Stimulated activated CD8-positive, alpha-beta memory T cell treated with anti-CD3 and anti-CD28 coated beads, Interleukin-4, amount 100 ng/mL, for 48 hours (primary cell): ENCODE measurements around the gene OR13J1.
A peak's percentile ranks its signal among the peaks of the same experiment; 100 is the strongest.

Experiments used
- DNase-seq: peaks from one replicate; pipeline ENCODE4 v3.0.0-alpha.2; 2020

The OR13J1 gene

DNA sequence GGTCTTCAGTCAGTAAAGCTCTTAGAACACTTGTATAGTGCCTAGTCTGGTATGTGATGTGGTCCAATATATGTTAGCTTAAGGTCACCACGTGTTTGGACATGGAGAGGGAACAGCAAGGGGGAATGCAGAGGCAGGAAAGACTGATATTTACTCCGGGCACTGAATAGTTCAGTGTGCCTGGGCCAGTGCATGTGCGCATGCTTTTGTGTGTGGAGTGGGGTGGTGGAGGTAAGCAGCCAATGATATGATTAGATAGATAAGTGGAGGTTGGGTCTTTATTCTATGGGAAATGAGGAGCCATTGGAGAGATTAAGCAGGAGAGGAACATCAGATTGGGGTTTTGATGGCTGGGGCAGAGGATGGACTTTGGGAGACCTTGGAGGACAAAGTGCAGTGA lies 14.0 kb downstream of the OR13J1 start:
- peak; percentile 1 for DNase-seq

- DNase-seq: peak; percentile 5
Measured at GRCh38 chr9:35854091-35854762, 16.0 kb downstream of the OR13J1 start.

GRCh38 chr9:35852876-35853865 lies 17.0 kb downstream of the OR13J1 start:
- DNase-seq: no peak

- no peak for DNase-seq
Measured at GRCh38 chr9:35852267-35852815, 17.9 kb downstream of the OR13J1 start.

DNA sequence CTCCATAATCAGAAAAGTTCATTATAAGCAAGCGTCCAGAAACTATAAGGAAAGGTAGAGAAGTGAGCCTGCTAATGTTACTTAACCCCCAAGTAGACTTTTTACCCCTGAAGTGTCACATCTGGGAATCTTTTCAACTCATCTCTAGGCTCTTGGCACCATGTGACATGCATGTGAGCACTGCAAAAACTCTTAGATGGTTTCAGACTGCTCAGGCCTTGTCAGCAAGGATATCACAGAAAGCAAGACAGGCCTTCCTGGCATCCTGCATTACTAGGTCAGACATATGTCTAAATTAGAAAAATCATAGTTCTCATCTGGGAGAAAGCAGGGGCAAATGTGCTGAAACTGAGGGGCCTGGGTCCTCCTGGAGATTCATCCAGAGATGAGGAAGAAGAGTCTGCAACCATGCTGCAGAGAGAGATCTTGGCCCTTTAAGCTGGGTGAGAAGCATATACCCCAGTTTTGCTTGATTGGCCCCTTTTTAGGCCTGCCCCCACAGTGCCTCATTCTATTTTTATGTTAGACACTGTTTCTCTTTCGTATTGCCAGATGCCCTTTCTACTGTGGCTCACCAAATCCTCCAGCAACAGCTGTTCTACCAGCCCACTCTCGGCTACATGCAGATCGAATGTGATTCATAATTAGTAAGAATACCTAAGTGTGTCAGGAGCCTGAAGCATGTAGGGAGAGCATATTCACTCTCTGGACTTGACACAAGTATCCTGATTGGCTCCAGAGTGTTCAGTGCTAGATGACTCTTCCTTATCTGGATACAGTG lies 22.2 kb downstream of the OR13J1 start:
- DNase-seq: peak; percentile 63

DNA sequence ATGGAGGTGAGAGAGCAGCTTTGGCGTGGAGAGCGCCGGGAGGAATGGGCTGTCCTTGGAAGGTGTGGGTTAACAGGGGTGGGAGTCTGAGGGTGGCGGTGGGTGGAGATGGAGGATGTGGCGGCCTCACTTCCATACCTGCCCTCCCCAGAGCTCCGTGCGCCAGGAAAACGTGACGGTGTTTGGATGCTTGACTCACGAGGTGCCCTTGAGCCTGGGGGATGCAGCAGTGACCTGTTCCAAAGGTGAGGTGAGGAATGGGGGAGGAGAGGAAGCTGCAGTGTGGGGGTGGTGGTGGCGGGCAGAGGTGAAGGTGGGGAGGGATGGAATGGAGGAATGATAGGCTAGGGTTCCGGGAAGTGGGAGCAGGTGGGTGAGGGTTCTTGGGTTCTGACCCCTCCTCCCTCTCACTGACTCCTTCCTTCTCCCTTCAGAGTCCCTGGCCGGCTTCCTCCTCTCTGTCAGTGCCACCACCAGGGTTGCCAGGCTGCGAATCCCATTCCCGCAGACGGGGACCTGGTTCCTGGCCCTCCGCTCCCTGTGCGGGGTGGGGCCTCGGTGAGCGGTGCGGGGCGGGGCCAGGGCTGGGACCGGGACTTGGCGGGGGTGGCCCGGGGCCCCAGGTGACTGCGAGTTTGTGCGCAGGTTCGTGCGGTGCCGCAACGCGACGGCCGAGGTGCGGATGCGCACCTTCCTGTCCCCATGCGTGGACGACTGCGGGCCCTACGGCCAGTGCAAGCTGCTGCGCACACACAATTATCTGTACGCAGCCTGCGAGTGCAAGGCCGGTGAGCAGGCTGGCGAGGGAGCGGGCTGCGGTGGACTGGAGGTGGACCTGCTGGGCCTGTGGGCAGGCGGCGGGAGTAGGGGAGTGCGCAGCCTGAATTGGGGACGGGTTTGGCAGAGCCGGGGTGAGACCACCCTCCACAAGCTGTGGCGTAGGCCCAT lies 24.1 kb downstream of the OR13J1 start:
- DNase-seq: no peak

DNA sequence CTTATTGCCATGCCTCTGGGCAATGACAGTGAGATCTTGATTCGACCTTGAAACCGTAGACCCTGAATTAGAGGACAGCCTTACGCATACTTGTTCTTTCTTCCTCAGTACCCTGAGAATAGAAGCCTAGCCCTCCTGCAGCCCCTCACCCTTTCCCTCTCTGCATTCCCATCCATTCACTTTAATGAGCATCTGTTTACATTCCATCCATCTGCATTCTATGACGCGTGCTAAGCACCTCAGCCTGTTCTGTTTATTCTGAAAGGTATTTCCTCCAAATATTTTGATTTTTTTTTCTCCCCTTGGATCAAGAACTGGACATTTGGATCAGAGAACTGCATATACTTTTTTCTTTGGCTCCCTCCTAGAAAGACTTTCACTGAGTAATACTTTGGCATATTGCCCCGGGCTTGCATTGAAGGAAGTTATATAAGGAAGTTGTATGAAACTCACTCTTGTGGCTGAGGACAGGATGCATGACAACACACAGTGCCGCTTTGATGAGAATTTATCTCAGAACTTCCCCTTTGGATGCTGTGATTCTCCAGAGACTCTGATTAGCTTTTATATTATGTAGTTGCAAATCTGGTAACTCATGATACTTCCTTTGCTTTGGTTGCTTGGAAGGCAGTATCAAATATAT lies 25.5 kb downstream of the OR13J1 start:
- DNase-seq: no peak

DNA sequence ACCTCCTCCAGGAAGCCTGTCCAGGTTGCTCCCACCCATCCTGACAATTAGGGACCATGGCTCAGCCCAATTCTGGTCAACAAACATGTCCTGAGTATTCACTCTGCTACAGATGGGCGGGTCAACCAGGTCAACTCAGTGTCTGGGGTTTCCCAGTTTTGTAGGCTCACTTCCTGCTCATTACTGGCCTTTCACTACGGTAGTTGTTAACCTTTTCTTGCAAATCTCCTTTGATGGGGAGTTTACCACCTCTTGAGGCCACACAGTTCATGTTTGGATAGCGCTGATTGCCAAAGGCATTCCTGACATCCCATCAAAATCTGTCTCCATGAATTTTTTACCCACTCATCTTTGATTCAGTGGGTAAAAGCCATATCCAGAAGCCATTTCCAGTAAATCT lies 27.4 kb downstream of the OR13J1 start:
- no peak for DNase-seq

GRCh38 chr9:35842020-35842745 lies 28.0 kb downstream of the OR13J1 start:
- DNase-seq: no peak

GRCh38 chr9:35841645-35841900 lies 28.6 kb downstream of the OR13J1 start:
- DNase-seq: no peak

DNA sequence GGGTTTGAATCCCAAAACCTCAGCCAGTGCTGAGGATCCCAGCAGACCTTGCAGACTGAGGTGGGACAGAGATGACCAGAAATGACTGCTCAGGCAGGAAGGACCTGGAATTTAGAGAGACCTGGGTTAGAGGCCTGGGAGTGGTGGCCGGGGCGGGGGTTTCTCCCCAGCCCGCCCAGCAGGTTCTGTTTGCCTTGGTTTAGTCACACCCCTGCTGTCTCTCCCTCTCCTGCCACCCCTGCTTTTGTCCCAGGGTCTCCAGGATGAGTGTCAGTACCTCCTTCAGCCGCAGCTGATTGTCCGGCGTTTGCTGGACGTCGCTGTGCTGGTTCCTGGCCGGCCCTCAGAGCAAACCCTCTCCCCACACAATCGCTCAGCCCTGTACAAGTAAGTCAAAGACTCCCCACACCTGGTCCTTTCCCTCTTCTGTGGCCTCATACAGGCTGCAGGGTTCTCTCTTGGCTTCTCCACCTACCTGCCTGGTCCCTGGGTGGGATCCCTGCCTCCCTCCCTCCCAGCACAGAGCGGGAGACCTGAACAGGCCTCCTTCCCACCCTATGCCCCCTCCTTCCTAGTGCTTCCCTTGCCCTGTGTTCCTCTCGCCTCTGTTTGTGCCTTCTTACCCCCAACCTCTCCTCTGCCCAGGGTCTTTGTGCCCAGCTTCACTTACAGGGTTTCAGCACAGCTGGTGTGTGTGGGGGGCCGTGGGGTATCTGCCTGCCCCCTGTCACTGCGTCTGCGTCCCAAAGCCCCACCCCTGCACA lies 29.1 kb downstream of the OR13J1 start:
- DNase-seq: no peak

GRCh38 chr9:35839926-35840325 lies 30.3 kb downstream of the OR13J1 start:
- DNase-seq: no peak

DNA sequence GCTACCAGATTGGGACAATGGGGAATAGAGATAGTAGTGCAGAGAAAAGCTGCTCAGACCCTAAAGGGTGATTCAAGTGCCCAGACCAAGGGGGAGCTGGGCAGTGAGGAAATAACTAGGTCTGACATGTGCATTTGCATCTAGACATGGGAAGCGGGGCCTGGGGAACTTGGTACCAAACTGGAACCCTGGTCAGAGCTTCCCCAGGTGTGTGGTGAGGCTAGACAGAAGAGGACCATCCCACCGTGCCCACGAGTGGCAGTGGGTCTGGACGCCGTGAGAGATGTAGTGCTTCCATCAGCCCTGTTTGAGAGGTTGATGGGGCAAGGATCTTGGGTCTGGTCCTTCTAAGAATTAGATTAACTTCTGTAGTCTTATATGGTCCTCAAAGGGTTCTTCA lies 33.6 kb downstream of the OR13J1 start:
- no peak for DNase-seq

DNA sequence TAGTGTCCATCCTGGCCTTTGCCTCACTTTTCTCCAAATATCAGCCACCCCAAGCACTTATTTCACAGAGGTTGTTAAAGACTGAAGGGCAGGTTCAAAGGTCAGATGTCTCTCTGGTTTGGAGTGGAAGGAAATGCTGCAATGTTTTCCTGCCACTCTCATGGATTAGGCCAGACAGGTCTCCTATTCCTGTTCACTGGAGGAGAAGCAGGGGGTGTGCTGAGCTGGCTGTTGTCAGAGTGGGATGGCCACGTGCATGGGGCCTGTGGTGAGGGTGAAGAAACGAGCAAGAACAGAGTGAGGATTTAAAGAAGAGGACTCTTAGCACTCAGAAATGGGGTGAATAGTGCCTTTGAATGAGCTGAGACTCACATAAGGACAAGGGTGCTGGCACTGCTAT lies 34.4 kb downstream of the OR13J1 start:
- DNase-seq: no peak

DNA sequence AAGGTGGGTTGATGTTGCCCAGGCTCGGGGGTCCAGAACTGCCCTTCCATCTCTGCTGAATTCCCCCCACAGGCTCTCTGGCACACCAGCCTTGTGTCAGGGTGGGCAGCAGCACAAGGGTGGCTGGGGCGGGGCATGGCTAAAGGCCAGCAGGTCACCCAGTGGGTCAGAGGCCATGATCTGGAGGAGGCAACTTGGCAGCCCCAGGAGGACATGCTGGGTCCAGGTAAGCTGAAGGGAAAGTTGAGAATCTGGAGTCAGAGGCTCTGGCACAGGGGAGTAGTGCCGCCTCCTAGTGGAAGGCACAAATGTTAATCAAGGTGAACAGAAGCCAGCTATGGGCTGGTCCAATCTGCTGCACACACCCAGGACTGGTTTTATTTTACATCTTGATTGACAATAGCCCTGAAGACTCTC lies 35.0 kb downstream of the OR13J1 start:
- DNase-seq: no peak

DNA sequence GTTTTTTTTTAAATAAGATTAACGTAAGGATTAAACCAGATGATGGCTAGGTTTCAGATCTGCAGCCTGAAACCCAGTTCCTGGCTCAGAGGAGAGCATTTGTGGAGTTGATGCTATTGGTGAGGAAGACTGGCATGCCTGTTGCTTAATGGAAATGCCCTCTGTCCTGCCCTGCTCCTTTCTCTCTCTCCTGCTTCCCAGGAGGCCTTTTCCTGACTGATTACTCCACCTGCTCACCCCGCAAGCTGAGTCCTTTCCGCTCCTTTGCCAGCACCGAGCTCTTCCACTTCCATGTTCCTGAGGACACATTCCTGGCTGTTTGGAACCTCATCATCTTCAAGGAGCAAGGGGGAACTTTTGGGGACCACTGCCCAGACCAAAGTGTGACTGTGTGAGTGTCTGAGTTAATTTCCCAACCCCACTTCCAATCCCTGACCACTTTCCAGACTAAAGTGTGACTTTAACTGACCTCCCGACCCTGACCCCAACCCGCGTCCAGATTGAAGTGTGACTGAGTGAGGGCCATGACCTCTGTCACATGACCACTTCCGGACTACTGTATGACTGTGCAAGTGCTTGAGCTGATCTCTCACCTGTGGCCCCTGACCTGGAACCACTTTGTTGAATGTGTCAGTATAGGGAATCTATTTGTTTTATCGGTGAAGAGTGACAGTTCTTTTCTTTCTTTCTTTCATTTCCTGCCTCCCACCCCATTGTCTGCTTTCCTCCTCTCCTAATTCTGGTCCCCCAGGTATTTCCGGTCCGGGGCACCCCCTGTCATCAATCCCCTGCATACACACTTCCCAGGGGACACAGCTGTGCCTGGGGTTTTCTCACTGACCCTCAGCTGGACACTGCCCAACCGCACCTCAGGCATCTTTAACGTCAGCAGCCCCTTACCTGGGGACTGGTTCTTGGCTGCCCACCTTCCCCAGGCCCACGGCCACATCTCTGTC lies 35.7 kb downstream of the OR13J1 start:
- no peak for DNase-seq

- DNase-seq: no peak
Measured at GRCh38 chr9:35832814-35833213, 37.4 kb downstream of the OR13J1 start.

- no peak for DNase-seq
Measured at GRCh38 chr9:35831040-35831439, 39.2 kb downstream of the OR13J1 start.

DNA sequence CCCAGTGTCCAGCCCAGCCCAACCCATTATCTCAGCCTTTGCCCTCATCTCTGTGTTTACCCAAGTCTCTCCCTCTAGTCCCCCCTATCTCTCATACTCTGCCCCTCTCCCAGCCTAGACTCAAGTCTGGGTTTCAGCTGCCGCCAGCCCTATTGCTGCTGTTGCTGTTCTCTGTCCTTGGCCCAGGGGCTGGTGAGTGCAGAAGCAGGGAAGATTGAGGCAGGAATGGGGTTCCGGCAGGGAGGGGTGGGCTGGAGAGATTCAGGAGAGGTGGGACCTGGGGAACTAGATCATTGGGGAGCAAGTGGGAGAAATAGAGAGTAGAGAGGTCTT lies 40.5 kb downstream of the OR13J1 start:
- no peak for DNase-seq
